Ramos (cell line): ENCODE results near the gene SEC23IP.

Experiments used
- in situ Hi-C: fragments of 300-500 bp; cut with MboI; formaldehyde crosslinking; loops from one replicate; pipeline ENCODE4 v1.14.3; 2022; ENCODE audit warnings: low sequenced_read_pairs; ENCODE audit not compliant: unreplicated experiment

The SEC23IP gene

DNA sequence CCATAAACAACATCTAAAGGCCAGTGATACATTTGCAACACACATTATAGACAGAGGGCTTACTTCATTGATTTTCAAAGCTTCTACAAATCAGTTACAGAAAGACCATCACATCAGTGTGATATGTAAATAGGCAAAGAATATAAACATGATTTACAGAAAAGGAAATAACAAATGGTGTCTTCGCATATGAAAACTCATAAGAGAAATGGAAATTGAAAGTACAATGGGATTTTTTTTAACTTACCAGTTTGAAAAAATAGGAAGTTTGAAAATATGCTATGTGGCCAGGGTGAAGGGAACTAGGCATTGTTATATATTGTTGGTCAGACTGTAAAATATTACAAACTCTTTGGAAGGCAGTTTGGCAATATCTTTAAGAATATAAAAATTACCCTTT lies 27.3 kb downstream of the SEC23IP start:
- in situ Hi-C loops, result no loop called here

DNA sequence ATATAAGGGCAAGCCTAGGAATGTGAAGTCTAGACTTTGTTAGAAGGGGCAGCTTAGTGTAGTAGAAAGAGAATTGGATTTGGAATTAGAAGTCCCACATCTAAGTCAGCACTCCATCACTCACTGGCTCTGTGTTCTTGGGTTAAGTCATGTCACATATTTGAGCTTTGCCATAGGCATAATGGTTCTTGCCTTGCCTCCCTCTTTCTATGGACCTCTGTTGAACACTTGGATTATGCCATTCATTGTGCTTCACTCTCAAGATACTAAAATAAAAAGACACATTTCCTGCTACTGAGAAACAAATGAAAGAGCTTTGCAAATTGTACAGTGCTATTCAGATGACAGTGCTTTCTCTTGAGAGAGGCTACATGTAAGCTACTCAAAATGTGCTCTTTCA lies 35.9 kb downstream of the SEC23IP start:
- in situ Hi-C loops, result no loop called here

DNA sequence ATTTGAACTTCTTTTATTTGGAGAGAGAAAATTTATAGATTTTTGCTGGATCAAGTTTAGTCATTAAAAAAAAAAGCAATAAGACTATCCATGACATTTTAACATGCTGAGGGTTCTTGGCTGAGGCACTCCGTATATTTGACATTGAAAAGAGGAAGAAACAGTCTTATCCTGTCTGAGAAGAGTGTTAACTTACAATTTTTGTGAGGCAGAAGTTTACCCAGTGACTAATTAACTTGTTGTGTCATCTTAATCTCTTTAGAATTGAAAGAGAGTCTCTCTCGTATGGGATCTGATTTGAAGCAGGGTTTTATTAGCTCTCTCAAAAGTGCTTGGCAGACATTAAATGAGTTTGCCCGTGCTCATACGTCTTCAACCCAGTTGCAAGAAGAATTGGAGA lies 39.3 kb downstream of the SEC23IP start:
- in situ Hi-C loops, result no loop called here

DNA sequence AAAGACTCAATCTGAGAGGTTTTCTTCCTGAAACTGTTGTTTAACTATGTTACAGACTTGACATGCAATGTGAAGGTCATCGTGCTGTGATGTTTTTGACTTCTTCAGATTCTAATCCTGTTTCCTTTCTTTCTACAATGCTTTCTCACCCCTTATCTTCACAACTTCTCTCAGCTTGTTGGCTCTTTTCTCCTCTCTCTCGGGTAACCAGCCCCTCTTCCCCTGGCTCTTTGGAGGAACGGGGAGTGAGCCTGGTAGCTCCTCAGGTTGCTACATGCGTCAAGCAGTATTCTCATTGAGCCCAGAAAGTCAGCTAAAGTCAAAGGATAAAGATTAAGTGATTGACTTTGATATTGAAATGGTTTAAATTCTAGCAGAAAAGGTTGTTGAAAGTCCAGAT lies 40.1 kb downstream of the SEC23IP start:
- in situ Hi-C loops, result no loop called here

DNA sequence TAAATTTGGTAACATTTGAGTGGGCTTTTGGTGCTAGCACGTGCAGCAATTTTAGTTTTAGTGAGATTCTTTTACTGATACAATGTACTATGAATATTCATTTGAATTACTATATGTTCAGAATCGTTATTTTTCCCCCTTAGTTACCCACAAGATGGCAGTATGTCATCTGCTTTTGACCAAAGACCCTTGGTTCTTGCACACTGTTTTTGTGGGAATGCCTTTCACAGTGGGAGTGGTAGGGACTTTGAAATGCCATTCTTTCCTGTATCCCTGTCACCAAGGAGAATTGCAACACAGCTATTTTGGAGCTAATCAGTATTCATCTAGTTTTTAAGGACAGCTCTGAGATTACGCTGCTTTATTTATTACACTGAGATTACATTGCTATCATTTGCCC lies 40.6 kb downstream of the SEC23IP start:
- in situ Hi-C loops, result no loop called here

DNA sequence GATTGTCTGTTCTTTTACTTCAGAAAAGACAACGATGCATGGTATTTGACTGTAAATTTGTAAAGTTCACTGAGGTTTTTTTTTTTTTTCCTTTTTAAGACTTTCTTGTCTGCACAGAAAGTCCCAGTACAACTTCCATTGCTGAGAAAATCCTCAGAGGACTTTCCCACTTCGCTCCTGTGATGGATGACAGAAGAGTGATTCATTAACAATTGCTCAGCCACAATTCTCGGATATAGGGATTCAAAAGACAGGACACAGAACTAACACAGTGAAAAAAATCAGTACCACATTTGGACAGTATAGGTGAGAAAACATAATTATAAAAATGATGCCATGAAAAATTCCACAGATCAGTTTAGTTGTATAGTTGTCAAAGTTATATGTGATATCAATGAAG lies 48.0 kb downstream of the SEC23IP start:
- in situ Hi-C loops, result no loop called here

DNA sequence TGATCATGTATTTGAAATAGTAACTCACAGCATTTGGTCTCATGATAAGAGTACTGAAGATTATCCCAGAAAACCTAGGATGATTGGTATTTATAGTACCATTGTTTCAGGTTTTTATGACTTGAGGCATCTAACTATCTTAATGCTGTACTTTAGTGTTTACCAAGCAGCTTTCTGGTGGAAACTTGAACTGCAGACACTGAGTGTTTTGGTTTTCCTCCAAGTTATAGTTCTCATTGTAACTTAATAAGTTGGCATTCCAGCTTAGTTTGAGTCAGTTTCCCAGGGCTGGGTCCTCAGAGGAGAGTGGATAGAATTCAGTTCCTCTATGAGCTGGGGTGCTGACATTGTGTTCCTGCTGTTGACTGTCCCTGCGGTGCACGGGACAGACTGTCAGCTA lies 50.4 kb downstream of the SEC23IP start:
- in situ Hi-C loops, result no loop called here

DNA sequence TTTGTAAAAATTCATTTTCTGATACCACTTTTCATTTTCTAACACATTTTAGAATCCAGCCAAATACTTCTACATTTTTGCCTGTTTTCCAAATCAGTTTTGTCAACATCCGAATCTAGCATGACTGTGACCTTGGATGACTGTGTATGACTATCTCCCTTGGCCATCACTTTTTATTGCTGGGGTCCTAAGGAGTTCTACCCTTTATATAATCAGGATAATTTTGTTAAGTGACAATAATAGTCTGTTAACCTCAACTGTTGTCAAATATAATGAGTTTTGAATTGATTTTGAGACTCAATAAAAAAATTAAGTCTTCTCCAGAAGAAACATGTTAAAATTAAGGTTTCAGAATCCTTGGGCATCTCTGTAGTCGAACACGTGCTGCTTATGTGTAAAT lies 53.3 kb downstream of the SEC23IP start:
- in situ Hi-C loops, result no loop called here

DNA sequence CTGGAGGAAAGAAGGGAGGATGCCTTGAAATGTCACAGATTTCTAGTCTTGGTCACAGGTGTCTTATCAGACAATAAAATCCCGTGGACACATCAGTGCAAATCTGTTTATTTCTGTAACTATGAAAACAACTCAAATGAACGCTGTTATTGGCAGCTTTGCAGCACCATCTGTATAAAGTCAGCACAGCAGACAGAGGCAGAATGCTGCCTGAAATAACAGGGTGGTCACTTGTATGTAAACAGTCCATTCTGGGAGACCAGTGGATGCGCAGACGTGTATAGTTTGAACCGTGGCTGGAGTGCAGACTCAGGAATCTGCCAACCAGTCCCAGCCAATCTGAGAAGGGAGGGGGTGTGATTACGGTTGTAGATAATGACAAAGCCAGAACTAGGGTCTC lies 54.8 kb downstream of the SEC23IP start:
- in situ Hi-C loops, result no loop called here

DNA sequence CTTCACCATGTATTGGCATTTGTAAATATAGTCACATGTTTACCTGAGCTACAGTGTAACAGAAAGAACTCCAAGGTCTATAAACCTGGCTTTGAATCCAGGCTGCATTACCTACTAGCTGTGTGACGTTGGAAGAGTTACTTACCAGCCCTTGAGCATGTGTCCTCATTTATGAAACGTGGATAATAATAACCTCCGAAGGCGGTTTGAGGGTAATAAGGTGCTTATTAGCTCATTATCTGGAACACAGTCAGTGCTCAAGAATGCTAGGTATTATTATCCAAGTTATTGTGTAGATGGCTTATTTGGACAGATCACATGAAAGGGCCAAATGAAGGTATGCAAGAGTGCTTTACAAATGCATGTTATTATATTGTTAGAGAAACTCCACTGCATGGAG lies 64.9 kb downstream of the SEC23IP start:
- in situ Hi-C loops, result no loop called here

DNA sequence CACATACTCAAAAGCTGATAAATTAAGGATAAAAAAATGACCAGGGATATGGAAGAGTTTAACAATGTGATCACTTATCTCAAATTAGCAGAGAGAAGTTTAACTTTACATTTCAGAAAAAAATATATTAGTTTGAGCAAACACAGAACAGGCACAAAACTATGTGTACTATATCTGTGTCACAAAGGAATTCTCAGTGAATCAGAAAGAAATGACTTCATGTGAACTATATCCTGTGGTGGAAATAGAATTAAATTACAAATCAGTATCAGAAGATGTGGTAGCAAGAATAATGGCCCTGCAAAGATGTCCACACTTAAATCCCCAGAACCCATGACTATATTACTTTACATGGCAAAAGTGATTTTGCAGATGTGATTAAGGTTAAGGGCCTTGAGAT lies 70.3 kb downstream of the SEC23IP start:
- in situ Hi-C loops, result no loop called here

DNA sequence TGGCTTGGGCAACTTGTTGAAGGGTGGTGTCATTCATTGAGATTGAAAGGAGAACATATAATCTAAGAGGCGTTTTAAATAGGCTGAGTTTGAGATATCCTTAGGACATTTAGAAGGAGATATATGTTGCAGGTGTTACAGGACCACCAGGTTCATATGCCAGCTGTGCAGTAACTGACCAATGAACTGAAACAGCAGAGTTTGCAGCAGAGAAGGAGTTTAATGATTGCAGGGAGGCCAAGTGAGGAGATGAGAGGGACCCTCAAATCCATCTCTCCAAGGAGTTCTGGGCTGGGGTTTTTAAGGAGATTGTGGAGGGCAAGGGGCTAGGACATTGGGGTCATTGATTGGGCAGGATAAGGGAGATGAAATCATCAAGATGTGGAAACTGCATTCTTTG lies 74.5 kb downstream of the SEC23IP start:
- in situ Hi-C loops, result no loop called here

DNA sequence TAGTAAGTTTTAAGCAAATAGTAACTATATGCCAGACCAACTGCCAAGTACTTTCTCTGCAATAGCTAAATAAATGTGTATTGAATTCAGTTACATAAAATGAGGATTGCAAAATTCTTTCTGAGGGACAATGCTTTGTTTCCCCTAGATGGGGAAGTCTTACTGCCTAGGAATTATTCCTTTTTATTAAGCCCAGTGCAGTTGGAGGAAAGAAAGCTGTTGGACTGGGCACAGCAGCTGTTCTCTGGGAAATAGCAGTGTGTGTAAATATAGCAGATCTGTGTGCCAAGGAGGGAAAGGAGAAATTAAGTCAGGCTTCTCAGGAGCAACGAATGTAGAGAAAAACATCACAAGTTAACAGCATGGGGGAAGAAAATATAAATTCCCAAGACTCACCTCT lies 77.1 kb downstream of the SEC23IP start:
- in situ Hi-C loops, result no loop called here

DNA sequence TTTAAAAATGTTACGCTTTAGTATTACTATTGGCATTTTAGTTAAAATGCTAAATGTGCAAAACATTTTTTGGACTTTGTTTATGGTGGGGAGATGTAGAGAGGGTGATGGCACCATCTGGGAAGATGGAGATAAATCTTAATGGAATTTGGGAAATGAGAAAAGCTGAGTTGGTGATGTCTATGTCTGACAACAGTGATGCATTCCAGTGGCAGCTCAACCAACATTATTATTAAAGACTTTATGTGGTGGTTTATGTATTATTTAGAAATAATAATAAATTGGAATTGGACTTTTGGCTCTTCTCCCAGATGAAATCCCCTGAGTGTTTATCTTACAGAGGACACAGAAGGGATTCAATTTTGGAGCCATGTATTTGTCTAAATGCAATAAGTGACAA lies 77.6 kb downstream of the SEC23IP start:
- in situ Hi-C loops, result no loop called here

DNA sequence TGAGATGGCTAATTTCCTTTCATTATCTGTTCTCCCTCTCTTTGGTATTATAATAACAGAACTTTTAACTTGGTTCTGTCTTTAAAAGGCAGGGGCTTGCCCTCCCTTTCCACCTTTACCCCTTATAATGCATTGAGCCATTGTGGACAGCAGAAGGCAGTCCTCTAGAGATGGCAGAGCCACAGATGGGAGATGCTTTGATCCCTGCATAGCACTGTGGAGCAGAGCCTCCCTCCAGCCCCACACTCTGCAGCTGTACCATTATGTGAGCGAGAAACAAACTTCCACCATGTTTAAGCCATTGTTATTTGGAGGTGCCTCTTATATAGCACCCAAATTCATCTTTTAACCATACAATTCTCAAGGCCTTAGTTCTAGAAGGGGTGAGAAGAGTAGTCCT lies 78.4 kb downstream of the SEC23IP start:
- in situ Hi-C loops, result no loop called here

DNA sequence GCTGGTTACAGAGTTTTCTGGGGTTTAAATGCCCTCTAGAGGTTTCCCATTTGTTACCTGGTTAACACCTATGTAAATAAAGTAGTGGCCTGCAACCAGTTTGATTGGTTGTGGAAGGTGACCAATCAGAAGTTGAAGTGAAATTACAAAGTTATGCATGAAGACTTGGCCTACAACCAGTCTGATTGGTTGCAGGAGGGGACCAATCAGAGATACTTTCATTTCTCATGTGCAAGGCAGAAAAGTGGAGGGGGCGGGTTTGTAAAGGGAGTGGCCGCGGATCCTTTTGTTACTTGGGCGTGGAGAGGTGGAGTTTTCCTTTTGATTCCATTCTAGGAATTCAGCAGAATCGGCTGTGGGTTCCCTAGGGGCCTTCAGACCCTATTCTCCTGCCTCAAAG lies 80.8 kb downstream of the SEC23IP start:
- in situ Hi-C loops, result no loop called here

DNA sequence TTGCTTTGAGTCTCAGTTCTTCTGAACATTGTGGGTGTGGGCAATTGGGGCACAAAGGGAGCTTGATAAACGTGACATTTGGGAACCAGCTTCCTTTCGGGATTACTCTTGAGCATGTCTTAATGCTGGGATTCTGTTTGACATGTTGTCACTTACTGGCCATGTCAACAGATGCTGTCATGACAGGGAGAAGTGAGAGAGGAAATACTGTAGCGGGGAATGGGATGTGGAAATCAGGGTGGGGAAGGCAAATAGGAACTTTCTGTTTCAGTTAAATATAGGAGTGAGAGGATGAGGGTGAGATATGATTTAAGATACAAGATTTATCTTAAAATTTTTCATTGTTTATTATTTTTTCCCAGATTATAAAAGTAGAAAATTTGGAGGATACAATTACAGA lies 83.9 kb downstream of the SEC23IP start:
- in situ Hi-C loops, result no loop called here

DNA sequence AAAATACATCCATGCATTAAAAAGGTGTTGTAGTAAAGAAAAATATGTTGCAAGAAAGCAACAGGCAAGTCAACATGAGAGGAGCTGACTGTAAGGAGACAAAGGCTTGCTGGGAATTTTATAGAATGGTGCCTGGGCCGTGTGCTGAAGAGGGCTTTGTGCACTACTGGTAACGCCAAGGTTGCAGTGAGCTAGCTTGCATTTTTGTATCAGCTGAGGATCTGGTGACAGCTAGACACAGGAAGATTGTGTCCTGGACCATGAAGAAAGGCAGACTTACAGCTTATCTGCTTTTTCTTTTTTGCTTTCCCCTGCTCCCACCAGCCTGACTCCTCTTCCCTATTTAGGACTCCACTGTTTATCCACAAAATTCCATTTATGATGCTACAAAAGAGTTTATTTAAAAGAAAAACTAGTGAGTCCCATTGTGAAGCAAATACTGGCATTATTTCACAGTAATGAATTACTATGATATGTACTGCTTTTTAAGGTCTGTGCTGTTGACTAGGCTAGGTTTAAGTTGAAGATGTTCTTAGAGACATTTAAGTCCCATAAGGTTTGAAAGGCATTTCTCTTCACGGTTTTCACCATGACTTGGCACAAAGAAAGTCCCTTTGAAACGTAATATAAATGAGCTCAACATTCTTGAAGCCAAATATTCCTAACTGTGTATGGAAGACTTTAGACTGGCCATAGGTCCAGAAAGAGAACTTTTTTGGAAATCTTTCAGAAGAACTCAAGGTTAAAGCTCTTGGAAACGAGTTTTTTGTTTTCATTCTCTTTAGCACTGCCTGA lies 88.6 kb downstream of the SEC23IP start:
- in situ Hi-C loops, result no loop called here

DNA sequence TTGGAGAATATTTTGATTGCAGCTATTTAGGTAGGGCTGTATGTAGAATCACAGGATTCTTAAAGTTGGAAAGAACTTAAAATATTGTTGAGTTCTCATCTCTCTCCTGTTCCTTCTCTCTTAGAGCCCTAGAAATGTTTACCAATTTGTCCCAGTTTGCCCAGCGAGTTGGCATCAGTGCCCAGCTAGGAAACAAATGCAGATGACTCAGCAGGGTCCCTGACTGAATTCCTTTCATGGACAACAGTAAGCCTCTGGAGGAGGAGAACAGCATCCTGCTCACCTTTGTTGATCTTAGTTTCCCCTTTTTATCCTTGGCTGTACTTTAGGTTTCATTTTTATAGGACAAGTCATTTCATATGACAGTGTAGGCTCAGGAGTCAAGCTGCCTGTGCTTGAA lies 89.3 kb downstream of the SEC23IP start:
- in situ Hi-C loops, result no loop called here

DNA sequence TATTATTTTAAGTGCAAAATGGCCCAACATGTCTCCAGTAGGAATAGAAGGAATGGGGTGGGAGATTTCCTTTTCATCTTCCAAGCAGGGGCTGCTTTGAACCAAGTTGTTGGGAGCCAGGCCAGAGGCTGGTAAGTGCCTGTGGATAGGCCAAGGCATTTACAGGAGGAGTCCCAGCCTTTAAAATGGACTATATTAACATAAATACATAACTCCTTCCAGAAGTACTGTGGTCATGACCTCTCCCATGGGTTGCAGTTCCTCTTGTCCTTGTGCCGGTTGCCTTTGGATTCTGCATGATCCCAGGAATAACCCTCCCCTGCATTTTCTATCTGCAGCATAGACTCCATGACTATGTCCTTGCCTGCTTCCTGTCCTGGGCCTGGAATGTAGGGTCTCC lies 95.8 kb downstream of the SEC23IP start:
- in situ Hi-C loops, result no loop called here

DNA sequence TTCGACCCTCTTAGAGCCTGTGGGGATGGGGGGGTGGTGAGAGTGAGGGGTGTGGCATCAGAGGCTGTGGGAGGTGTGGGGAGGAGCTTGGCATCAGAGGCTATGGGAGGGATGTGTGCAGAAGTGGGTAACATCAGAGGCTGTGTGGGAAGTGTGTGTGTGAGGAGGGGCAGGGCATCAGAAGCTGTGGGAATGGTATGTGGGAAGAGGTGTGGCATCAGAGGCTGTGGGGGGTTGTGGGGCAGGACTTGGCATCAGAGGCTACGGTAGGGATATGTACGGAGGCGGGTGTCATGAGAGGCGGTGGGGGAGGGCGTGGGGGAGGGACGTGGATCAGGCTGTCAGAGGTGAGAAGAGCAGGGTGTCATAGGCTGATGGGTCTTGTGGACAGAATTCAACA lies 97.4 kb downstream of the SEC23IP start:
- in situ Hi-C loops, result no loop called here

DNA sequence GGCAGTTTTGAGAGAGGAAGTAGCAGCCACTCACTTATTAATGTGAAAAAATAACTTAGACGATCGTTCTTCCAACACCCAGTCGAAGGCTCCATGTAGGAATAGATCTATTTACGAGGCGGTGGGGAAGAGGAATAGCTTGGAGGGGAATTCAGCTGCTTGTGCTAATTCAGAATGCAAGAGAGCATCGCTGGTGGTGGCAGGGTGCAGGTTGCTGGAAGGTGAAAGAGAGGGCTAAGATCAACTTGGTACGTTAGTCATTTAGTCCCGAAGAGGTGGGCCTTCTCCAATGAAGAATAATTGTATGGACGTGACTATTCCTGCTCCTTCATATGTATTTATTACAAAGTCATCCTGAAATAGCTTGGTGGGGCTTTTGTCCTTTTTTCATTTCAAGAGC lies 98.5 kb downstream of the SEC23IP start:
- in situ Hi-C loops, result no loop called here

DNA sequence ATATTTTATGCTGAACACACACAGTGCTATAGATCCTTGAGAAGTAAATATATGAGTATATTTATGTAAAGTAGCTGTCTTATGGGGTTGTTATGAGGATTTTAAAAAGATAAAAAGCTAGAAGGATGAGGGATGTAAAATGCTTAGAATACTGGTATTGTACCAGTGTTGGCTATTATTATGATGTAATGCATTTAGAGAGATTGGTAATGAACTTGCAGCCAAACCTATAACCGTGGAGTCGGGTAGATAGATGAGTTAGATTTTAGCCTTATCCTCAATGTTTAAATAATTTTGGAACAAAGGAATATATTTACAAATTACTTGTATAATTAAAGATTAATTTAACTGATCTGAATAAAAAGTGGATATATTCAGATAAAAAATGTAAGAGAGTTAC lies 99.3 kb downstream of the SEC23IP start:
- in situ Hi-C loops, result no loop called here
